K562 (cell line): ENCODE data around the gene CHSY1.

ENCODE experiments used
- NFE2L1 ChIP-seq: fragments of 450-650 bp; IDR thresholded peaks from 2 replicates; pipeline ENCODE4 v1.6.1; 2016; ENCODE audit warnings: missing genetic modification characterization, low read depth, mild to moderate bottlenecking, missing compliant biosample characterization, moderate library complexity, borderline replicate concordance
- NFYB ChIP-seq: IDR thresholded peaks from 2 replicates; pipeline ENCODE4 v1.6.1; 2011; ENCODE audit warnings: mild to moderate bottlenecking, moderate library complexity; ENCODE audit not compliant: insufficient read length; ENCODE audit errors: extremely low read depth
- TAF1 ChIP-seq: IDR thresholded peaks from 2 replicates; pipeline ENCODE4 v1.6.1; 2011; ENCODE audit warnings: mild to moderate bottlenecking, low read length, moderate library complexity; ENCODE audit not compliant: insufficient read depth, control insufficient read depth, severe bottlenecking; ENCODE audit errors: extremely low read depth
- YY1 ChIP-seq, 3 experiments: IDR thresholded peaks; 2 replicates each; pipeline ENCODE4 v1.6.1; 2011; ENCODE audit warnings: low read length in 2 of 3, mild to moderate bottlenecking in 2 of 3, moderate library complexity in 2 of 3, borderline replicate concordance in 1 of 3, control low read depth in 1 of 3, low read depth in 1 of 3; ENCODE audit not compliant: insufficient read depth in 3 of 3, insufficient replicate concordance in 2 of 3, control insufficient read depth in 1 of 3, insufficient read length in 1 of 3; ENCODE audit errors: extremely low read depth in 1 of 3
- ZNF217 ChIP-seq: sonication (generic); formaldehyde crosslinking; IDR thresholded peaks from 2 replicates; pipeline ENCODE4 v1.8.0; 2022; ENCODE audit warnings: mild to moderate bottlenecking, missing genetic modification reagents
- TF ChIP-seq, protein P1 (sequence below): sonication (generic); formaldehyde crosslinking; IDR thresholded peaks from 2 replicates; pipeline ENCODE4 v1.8.0; 2023; ENCODE audit warnings: mild to moderate bottlenecking, missing genetic modification reagents
- TF ChIP-seq, protein P2 (sequence below): sonication (generic); formaldehyde crosslinking; IDR thresholded peaks from 2 replicates; pipeline ENCODE4 v1.8.1; 2022; ENCODE audit warnings: missing genetic modification reagents
- TF ChIP-seq, protein P3 (sequence below): sonication (generic); formaldehyde crosslinking; IDR thresholded peaks from 2 replicates; pipeline ENCODE4 v1.8.0; 2022; ENCODE audit warnings: mild to moderate bottlenecking, missing genetic modification reagents, borderline replicate concordance
- TF ChIP-seq, protein P4 (sequence below), 3 experiments: IDR thresholded peaks in 2 of 3; conservative IDR thresholded peaks in 1 of 3; 2 replicates each; pipeline ENCODE4 v1.5.1; 2011 to 2012; ENCODE audit warnings: low read length in 3 of 3, mild to moderate bottlenecking in 3 of 3, control low read depth in 2 of 3, improper control_type of control experiment in 1 of 3, inconsistent platforms in 1 of 3, low read depth in 1 of 3, mixed read lengths in 1 of 3, moderate library complexity in 1 of 3; ENCODE audit not compliant: insufficient read depth in 2 of 3

DNA sequence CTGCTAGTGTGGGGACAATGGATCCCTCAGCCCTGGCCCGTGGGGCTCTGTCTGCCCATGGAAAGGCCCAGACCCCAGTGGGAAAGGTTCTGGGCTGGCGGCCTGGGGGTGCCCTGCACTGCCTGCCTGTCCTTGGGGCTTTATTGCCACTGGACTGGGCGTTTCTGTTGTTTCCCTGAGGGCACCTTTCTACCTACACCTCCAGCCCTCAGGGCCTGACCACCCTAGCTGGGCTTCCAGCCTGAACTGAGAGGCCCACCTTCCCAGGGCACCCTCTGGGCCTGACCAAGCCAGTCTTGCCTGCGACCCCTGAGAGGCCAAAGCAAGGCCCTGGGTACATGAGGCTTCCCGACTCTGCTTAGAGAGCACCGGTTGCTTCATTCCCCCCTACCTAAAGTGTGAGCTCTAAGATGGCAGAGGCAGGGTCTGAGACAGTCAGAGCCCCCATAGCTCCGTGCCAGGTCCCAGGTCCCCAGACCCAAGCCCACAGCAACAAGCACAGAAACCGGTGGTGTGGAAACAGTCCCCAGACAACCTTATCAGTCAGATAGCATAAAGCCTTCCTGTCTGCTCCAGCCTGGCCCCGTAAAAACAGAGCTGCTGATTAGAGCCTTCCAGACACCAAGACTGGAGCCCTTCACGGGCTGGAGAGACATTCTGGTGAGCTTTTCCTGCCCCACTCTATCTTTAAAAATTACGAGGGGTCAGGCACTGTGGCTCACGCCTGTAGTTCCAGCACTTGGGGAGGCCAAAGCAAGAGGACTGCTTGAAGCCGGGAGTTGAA lies 102.8 kb downstream of the CHSY1 start:
- TF ChIP-seq TAF1, result no peak
- no peak for TF ChIP-seq NFE2L1 (tag)
- no peak for TF ChIP-seq NFYB
- TF ChIP-seq, protein P1, sequence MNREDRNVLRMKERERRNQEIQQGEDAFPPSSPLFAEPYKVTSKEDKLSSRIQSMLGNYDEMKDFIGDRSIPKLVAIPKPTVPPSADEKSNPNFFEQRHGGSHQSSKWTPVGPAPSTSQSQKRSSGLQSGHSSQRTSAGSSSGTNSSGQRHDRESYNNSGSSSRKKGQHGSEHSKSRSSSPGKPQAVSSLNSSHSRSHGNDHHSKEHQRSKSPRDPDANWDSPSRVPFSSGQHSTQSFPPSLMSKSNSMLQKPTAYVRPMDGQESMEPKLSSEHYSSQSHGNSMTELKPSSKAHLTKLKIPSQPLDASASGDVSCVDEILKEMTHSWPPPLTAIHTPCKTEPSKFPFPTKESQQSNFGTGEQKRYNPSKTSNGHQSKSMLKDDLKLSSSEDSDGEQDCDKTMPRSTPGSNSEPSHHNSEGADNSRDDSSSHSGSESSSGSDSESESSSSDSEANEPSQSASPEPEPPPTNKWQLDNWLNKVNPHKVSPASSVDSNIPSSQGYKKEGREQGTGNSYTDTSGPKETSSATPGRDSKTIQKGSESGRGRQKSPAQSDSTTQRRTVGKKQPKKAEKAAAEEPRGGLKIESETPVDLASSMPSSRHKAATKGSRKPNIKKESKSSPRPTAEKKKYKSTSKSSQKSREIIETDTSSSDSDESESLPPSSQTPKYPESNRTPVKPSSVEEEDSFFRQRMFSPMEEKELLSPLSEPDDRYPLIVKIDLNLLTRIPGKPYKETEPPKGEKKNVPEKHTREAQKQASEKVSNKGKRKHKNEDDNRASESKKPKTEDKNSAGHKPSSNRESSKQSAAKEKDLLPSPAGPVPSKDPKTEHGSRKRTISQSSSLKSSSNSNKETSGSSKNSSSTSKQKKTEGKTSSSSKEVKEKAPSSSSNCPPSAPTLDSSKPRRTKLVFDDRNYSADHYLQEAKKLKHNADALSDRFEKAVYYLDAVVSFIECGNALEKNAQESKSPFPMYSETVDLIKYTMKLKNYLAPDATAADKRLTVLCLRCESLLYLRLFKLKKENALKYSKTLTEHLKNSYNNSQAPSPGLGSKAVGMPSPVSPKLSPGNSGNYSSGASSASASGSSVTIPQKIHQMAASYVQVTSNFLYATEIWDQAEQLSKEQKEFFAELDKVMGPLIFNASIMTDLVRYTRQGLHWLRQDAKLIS (CRISPR knock-in tag), result no peak
- TF ChIP-seq, protein P2, sequence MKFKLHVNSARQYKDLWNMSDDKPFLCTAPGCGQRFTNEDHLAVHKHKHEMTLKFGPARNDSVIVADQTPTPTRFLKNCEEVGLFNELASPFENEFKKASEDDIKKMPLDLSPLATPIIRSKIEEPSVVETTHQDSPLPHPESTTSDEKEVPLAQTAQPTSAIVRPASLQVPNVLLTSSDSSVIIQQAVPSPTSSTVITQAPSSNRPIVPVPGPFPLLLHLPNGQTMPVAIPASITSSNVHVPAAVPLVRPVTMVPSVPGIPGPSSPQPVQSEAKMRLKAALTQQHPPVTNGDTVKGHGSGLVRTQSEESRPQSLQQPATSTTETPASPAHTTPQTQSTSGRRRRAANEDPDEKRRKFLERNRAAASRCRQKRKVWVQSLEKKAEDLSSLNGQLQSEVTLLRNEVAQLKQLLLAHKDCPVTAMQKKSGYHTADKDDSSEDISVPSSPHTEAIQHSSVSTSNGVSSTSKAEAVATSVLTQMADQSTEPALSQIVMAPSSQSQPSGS, result no peak
- TF ChIP-seq, protein P3, sequence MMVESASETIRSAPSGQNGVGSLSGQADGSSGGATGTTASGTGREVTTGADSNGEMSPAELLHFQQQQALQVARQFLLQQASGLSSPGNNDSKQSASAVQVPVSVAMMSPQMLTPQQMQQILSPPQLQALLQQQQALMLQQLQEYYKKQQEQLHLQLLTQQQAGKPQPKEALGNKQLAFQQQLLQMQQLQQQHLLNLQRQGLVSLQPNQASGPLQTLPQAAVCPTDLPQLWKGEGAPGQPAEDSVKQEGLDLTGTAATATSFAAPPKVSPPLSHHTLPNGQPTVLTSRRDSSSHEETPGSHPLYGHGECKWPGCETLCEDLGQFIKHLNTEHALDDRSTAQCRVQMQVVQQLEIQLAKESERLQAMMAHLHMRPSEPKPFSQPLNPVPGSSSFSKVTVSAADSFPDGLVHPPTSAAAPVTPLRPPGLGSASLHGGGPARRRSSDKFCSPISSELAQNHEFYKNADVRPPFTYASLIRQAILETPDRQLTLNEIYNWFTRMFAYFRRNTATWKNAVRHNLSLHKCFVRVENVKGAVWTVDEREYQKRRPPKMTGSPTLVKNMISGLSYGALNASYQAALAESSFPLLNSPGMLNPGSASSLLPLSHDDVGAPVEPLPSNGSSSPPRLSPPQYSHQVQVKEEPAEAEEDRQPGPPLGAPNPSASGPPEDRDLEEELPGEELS, result no peak
- TF ChIP-seq, protein P4, sequence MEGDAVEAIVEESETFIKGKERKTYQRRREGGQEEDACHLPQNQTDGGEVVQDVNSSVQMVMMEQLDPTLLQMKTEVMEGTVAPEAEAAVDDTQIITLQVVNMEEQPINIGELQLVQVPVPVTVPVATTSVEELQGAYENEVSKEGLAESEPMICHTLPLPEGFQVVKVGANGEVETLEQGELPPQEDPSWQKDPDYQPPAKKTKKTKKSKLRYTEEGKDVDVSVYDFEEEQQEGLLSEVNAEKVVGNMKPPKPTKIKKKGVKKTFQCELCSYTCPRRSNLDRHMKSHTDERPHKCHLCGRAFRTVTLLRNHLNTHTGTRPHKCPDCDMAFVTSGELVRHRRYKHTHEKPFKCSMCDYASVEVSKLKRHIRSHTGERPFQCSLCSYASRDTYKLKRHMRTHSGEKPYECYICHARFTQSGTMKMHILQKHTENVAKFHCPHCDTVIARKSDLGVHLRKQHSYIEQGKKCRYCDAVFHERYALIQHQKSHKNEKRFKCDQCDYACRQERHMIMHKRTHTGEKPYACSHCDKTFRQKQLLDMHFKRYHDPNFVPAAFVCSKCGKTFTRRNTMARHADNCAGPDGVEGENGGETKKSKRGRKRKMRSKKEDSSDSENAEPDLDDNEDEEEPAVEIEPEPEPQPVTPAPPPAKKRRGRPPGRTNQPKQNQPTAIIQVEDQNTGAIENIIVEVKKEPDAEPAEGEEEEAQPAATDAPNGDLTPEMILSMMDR (IDR thresholded peaks at IDR 0.05 in 2 of 3, conservative IDR thresholded peaks at IDR 0.05 in 1 of 3; ENCODE audit: insufficient read depth in 2 of 3, low read depth in 1 of 3, low read length in 3 of 3), result no peak
- TF ChIP-seq YY1 (IDR thresholded peaks at IDR 0.05; ENCODE audit: borderline replicate concordance in 1 of 3, control insufficient read depth in 1 of 3, extremely low read depth in 1 of 3, insufficient read depth in 3 of 3, insufficient read length in 1 of 3, insufficient replicate concordance in 2 of 3, low read depth in 1 of 3, low read length in 2 of 3), result no peak
- no peak for TF ChIP-seq ZNF217 (CRISPR knock-in tag)
